Lower leg skin (tissue), 3 donors: ENCODE measurements around the gene MICAL2.

Experiments
- POLR2A ChIP-seq, 2 donors: fragments of 450-650 bp; IDR thresholded peaks; one replicate each; pipeline ENCODE4 v1.6.1; 2016 to 2017; ENCODE audit warnings: antibody characterized with exemption in 2 of 2, mild to moderate bottlenecking in 1 of 2, moderate library complexity in 1 of 2
- TF ChIP-seq, protein P1 (sequence below), 3 donors: fragments of 450-650 bp; IDR thresholded peaks; one replicate each; pipeline ENCODE4 v1.5.1; 2016; ENCODE audit warnings: antibody characterized with exemption in 3 of 3, mild to moderate bottlenecking in 3 of 3, moderate library complexity in 2 of 3

DNA sequence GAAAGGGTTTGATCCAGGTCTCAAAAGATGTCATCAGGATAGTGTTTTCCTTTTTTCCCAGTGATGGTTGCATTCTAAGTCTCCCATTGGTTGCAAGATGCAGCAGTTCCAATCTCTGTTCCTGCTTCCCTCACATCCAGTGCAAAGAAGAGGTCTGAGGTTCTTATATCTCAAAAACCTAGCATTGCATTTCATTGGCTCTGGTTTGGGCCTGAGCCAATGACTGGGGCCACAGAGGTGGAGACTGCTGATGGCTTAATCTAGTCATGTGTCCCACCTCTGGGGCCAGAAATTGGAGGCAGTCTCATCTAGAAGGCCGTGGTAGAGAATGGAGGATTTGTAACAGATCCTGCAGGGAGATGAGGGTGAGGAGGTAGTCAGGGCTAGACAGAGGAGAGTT is 13.2 kb upstream of the MICAL2 start:
- no peak for TF ChIP-seq POLR2A (IDR thresholded peaks at IDR 0.05)
- TF ChIP-seq, protein P1, sequence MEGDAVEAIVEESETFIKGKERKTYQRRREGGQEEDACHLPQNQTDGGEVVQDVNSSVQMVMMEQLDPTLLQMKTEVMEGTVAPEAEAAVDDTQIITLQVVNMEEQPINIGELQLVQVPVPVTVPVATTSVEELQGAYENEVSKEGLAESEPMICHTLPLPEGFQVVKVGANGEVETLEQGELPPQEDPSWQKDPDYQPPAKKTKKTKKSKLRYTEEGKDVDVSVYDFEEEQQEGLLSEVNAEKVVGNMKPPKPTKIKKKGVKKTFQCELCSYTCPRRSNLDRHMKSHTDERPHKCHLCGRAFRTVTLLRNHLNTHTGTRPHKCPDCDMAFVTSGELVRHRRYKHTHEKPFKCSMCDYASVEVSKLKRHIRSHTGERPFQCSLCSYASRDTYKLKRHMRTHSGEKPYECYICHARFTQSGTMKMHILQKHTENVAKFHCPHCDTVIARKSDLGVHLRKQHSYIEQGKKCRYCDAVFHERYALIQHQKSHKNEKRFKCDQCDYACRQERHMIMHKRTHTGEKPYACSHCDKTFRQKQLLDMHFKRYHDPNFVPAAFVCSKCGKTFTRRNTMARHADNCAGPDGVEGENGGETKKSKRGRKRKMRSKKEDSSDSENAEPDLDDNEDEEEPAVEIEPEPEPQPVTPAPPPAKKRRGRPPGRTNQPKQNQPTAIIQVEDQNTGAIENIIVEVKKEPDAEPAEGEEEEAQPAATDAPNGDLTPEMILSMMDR (IDR thresholded peaks at IDR 0.05) = no peak
